ENCODE results near the gene CALML4. TPM values are rescaled to one million over a fixed set of nuclear protein-coding genes. Genes with fewer than 3 reads are reported as not detected.

CALML4 gene
- total RNA-seq, 1 donor from 2014 or later: 4.5 TPM

DNA sequence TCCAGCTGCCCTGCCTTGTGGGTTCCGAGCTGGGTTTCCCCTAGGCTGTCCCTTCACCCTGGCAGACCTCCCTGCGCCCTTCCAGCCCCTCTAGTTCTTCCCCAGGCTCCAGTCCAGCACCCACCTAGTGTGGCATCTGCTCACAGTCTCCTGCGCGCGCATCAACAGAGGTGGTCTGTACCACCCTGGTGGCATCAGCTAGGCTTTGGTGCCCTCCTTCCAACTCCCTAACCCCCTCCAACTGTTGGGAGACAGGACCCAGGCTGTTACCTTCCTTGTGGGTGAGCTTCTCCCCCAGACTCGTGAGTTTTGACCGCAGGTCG lies 8.0 kb downstream of the CALML4 start:
- Histone ChIP-seq H3K4me3 (ENCODE audit: low read depth, low read length) (no peak overlapping the region), H3K27me3 (ENCODE audit: control insufficient read depth, insufficient read depth, low read length) (no peaks in the 10 kb centered on the region), H3K36me3 (ENCODE audit: control insufficient read depth, insufficient read depth, low read length) (peaks cover 4% of the 10 kb centered on the region)
- peak; percentile 60 for FAIRE-seq
- DNase-seq (ENCODE audit: low read depth): no peak
- TF ChIP-seq, protein P1, sequence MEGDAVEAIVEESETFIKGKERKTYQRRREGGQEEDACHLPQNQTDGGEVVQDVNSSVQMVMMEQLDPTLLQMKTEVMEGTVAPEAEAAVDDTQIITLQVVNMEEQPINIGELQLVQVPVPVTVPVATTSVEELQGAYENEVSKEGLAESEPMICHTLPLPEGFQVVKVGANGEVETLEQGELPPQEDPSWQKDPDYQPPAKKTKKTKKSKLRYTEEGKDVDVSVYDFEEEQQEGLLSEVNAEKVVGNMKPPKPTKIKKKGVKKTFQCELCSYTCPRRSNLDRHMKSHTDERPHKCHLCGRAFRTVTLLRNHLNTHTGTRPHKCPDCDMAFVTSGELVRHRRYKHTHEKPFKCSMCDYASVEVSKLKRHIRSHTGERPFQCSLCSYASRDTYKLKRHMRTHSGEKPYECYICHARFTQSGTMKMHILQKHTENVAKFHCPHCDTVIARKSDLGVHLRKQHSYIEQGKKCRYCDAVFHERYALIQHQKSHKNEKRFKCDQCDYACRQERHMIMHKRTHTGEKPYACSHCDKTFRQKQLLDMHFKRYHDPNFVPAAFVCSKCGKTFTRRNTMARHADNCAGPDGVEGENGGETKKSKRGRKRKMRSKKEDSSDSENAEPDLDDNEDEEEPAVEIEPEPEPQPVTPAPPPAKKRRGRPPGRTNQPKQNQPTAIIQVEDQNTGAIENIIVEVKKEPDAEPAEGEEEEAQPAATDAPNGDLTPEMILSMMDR (IDR thresholded peaks at IDR 0.05; ENCODE audit: insufficient read depth, low read length, severe bottlenecking): no peak

- Histone ChIP-seq H3K27me3 (ENCODE audit: control insufficient read depth, insufficient read depth, low read length) (no peaks in the 10 kb centered on the region), H3K4me3 (ENCODE audit: low read depth, low read length) (no peak overlapping the region), H3K36me3 (ENCODE audit: control insufficient read depth, insufficient read depth, low read length) (peaks cover 4% of the 10 kb centered on the region)
- FAIRE-seq (no peak), DNase-seq (ENCODE audit: low read depth) (no peak)
- TF ChIP-seq, protein P1 (IDR thresholded peaks at IDR 0.05; ENCODE audit: insufficient read depth, low read length, severe bottlenecking): no peak
These were observed 8.5 kb downstream of the CALML4 start for GRCh38 chr15:68196445-68197169.

DNA sequence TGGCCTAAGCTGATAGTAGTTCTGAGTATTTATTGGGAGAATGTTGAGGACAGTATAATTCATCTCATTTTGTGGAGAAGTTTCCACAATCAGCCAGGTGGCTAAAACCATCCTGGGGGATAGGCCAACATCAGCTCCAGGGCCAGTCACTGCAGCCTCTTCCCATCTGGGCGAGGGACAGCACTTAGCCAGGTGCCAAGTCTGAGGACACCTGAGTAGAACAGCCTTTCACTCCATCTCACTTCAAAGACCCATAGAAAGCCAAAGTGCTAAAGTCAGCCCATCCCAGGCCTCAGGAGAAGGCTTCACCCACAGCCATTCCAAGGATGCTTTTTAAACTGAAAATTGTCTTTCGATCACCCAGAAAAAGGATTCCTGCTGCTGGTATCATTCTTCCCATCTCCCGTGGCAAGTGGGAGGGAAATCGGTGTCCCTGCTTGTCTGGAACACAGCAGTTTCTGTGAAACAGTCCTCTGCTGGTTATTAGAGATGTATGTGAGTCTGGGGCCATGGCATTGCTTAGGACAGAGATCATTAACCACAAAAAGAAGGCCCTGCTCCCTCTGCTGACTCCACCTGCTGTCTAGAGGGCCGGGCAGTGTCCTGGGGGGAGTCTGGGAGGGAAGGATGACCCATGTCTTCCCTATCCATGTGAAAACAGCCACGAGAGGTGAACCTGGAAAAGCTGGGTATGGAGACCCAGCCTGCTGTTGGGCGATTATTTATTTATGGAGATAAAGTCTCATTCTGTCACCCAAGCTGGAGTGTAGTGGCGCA lies 9.6 kb downstream of the CALML4 start:
- peaks cover 4% of the 10 kb centered on the region for H3K36me3 ChIP-seq (ENCODE audit: control insufficient read depth, insufficient read depth, low read length)
- FAIRE-seq: no peak
- H3K4me3 ChIP-seq (ENCODE audit: low read depth, low read length): no peak overlapping the region
- no peaks in the 10 kb centered on the region for H3K27me3 ChIP-seq (ENCODE audit: control insufficient read depth, insufficient read depth, low read length)
- TF ChIP-seq, protein P1 (IDR thresholded peaks at IDR 0.05; ENCODE audit: insufficient read depth, low read length, severe bottlenecking): no peak
- DNase-seq (ENCODE audit: low read depth): no peak

DNA sequence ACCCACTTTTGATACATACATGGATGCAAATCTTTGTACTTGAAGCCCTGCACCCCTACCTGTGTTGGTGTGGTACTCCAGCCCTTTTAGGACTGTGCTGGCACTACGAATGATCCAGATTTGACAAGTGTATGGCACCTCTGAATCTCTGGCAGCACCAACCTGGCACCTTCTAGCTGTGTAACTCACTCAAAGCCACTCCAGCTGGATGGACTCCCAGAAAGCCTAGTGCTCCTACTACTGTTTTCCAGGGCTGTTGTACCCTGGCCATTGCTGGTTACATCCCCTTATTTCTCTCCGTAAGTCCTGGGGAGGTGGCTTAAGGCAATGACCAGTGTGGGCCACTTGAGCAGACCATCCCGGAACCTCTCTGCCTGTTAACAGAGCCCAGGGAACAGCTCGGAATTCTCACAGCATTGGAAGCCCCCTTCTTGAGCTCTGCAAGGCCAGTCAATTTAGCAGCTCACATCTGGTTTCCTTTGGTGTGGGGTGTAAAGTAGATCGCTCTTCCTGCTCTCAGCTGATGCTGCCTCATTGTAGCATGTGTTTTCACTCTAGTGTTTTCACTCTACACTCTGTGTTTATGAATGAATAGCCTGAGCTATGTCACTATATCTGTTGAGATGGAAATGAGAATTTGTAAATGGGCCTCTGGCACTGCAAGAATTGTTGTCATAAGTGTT lies 12.2 kb downstream of the CALML4 start:
- FAIRE-seq (peak; percentile 62), DNase-seq (ENCODE audit: low read depth) (no peak)
- H3K36me3 ChIP-seq (ENCODE audit: control insufficient read depth, insufficient read depth, low read length): peaks cover 5% of the 10 kb centered on the region
- no peak overlapping the region for H3K4me3 ChIP-seq (ENCODE audit: low read depth, low read length)
- no peaks in the 10 kb centered on the region for H3K27me3 ChIP-seq (ENCODE audit: control insufficient read depth, insufficient read depth, low read length)
- TF ChIP-seq, protein P1 (IDR thresholded peaks at IDR 0.05; ENCODE audit: insufficient read depth, low read length, severe bottlenecking): no peak

DNA sequence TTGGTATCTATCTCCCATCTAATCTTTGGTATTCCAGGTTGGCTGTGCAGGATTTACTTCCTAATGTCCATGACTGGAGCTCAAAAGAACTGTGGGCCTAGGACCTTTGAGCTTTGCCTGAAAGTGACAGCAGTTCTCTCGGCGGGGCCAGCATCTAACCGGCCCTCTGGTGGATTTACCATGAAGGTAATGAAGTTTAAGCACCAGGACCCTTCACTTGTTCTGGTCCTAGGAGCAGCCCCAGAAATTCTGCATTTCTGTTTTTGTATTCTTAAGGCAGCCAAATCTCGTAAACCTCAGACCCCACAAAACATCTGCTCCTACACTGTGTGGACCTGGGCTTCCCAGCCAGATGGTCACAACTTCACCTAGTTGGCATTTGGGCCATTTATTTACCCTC lies 13.0 kb downstream of the CALML4 start:
- TF ChIP-seq, protein P1 (IDR thresholded peaks at IDR 0.05; ENCODE audit: insufficient read depth, low read length, severe bottlenecking): no peak
- DNase-seq (ENCODE audit: low read depth) (no peak), FAIRE-seq (no peak)
- peaks cover 1% of the 10 kb centered on the region for H3K36me3 ChIP-seq (ENCODE audit: control insufficient read depth, insufficient read depth, low read length)
- H3K4me3 ChIP-seq (ENCODE audit: low read depth, low read length): no peak overlapping the region
- H3K27me3 ChIP-seq (ENCODE audit: control insufficient read depth, insufficient read depth, low read length): no peaks in the 10 kb centered on the region

Data from bronchial epithelial cell (primary cell).